GM12878 (cell line): ENCODE results near the gene SCYL1. TPM values are rescaled to one million over a fixed set of nuclear protein-coding genes. Genes with fewer than 3 reads are reported as not detected.
A peak's percentile ranks its signal among the peaks of the same experiment; 100 is the strongest.

Experiments used
- BMI1 ChIP-seq: fragments of 450-650 bp; IDR thresholded peaks from 2 replicates; pipeline ENCODE4 v1.6.1; 2016; ENCODE audit warnings: mild to moderate bottlenecking, moderate library complexity, borderline replicate concordance
- BRCA1 ChIP-seq: IDR thresholded peaks from 2 replicates; pipeline ENCODE4 v1.6.1; 2011; ENCODE audit warnings: low read depth, low read length, improper control_type of control experiment
- CUX1 ChIP-seq: IDR thresholded peaks from 2 replicates; pipeline ENCODE4 v1.6.1; 2012; ENCODE audit warnings: improper control_type of control experiment, low read depth, low read length; ENCODE audit not compliant: insufficient replicate concordance
- E2F4 ChIP-seq: IDR thresholded peaks from 2 replicates; pipeline ENCODE4 v1.6.1; 2012; ENCODE audit warnings: low read depth, low read length, improper control_type of control experiment
- EGR1 ChIP-seq, 2 experiments: IDR thresholded peaks; 1 replicate in 1 of 2; 2 replicates in 1 of 2; pipeline ENCODE4 v1.6.1; 2011 to 2012; ENCODE audit warnings: low read depth in 2 of 2, low read length in 2 of 2, borderline replicate concordance in 1 of 2, mild to moderate bottlenecking in 1 of 2, moderate library complexity in 1 of 2
- HDGF ChIP-seq: fragments of 450-650 bp; IDR thresholded peaks from 2 replicates; pipeline ENCODE4 v1.6.1; 2016; ENCODE audit warnings: antibody characterized with exemption
- IRF3 ChIP-seq: fragments of 450-650 bp; IDR thresholded peaks from 2 replicates; pipeline ENCODE4 v1.6.1; 2014; ENCODE audit warnings: mild to moderate bottlenecking
- IRF4 ChIP-seq: IDR thresholded peaks from 2 replicates; pipeline ENCODE4 v1.6.1; 2011; ENCODE audit warnings: low read depth, low read length
- POLR2AphosphoS2 ChIP-seq: IDR thresholded peaks from 2 replicates; pipeline ENCODE4 v1.6.1; 2011; ENCODE audit warnings: low read depth, mild to moderate bottlenecking, low read length, improper control_type of control experiment, moderate library complexity
- RELB ChIP-seq: fragments of 450-650 bp; IDR thresholded peaks from 2 replicates; pipeline ENCODE4 v1.6.1; 2017; ENCODE audit warnings: low read depth, mild to moderate bottlenecking, moderate library complexity
- SIX5 ChIP-seq: IDR thresholded peaks from 2 replicates; pipeline ENCODE4 v1.6.1; 2011; ENCODE audit warnings: mild to moderate bottlenecking, low read depth, low read length, moderate library complexity; ENCODE audit not compliant: severe bottlenecking
- SMAD1 ChIP-seq: fragments of 450-650 bp; IDR thresholded peaks from 2 replicates; pipeline ENCODE4 v1.6.1; 2018; ENCODE audit warnings: mild to moderate bottlenecking, low read depth; ENCODE audit not compliant: partially characterized antibody
- SMAD5 ChIP-seq: IDR thresholded peaks from 2 replicates; pipeline ENCODE4 v1.6.1; 2016; ENCODE audit warnings: antibody characterized with exemption, low read depth
- SPI1 ChIP-seq: IDR thresholded peaks from 2 replicates; pipeline ENCODE4 v1.6.1; 2011; ENCODE audit warnings: low read depth, mild to moderate bottlenecking, low read length, moderate library complexity, borderline replicate concordance; ENCODE audit not compliant: insufficient read depth
- SRF ChIP-seq, 2 experiments: IDR thresholded peaks; 2 replicates each; pipeline ENCODE4 v1.6.1; 2011; ENCODE audit warnings: low read depth in 2 of 2, low read length in 2 of 2, mild to moderate bottlenecking in 1 of 2, moderate library complexity in 1 of 2
- TAF1 ChIP-seq: IDR thresholded peaks from 2 replicates; pipeline ENCODE4 v1.6.1; 2011; ENCODE audit warnings: mild to moderate bottlenecking, low read depth, low read length, borderline replicate concordance
- TCF3 ChIP-seq: IDR thresholded peaks from 2 replicates; pipeline ENCODE4 v1.6.1; 2012; ENCODE audit warnings: low read depth, mild to moderate bottlenecking, low read length, borderline replicate concordance; ENCODE audit not compliant: insufficient read depth
- ZBED1 ChIP-seq: IDR thresholded peaks from 2 replicates; pipeline ENCODE4 v1.6.1; 2016; ENCODE audit warnings: borderline replicate concordance
- ZZZ3 ChIP-seq: IDR thresholded peaks from 2 replicates; pipeline ENCODE4 v1.6.1; 2011; ENCODE audit warnings: low read depth; ENCODE audit not compliant: control insufficient read depth, insufficient read length
- polyA plus RNA-seq, 11 experiments: library from polyadenylated mRNA; depleted of rRNA in 4 of 11; unstranded in 6 of 11; stranded (reverse) in 5 of 11; fragments of >200 nt; fragmentation: Nextera tagmentation in 4 of 11; fragmentation: Illumina TruSeq in 1 of 11; extraction: Ambion mirVana in 4 of 11; extraction: Trizol in 1 of 11; gene quantifications; 1 replicate in 1 of 11; 2 replicates in 10 of 11; pipeline versions ENCODE4 v1.2.1 to v1.2.3, GENCODE V29; 2011 to 2016; ENCODE audit warnings: inconsistent platforms in 2 of 11, missing spikeins in 2 of 11, low read depth in 1 of 11
- total RNA-seq, 4 experiments: library from RNA; depleted of rRNA in 3 of 4; stranded (reverse); fragments of >200 nt in 3 of 4; fragmentation: Illumina TruSeq in 1 of 4; extraction: Trizol in 1 of 4; gene quantifications; 2 replicates each; pipeline versions ENCODE4 v1.2.1 to v1.2.3, GENCODE V29; 2013 to 2021

Gene SCYL1
- total and polyA plus RNA-seq, 10 of the 15 experiments (the other 5 are each of a cell fraction or from before 2014, with no cell fraction given), result 0.80 to 82.7 (median 51.2) TPM

- no peak for TF ChIP-seq CUX1
- peak; percentile 97 for TF ChIP-seq HDGF
- TF ChIP-seq E2F4, result no peak
- TF ChIP-seq SMAD1, result peak; percentile 6
- peak; percentile 48 to 91; a peak in 3 of 4 replicates for TF ChIP-seq SRF (IDR thresholded peaks at IDR 0.05; ENCODE audit: low read depth in 2 of 2, low read length in 2 of 2)
- TF ChIP-seq TCF3, result no peak
- peak; percentile 99 for TF ChIP-seq RELB
- peak in 1 of 2 experiments; percentile 18; a peak in 2 of 3 replicates for TF ChIP-seq EGR1 (IDR thresholded peaks at IDR 0.05; ENCODE audit: borderline replicate concordance in 1 of 2, low read depth in 2 of 2, low read length in 2 of 2)
- peak; percentile 71 for TF ChIP-seq IRF4
- peak; percentile 81 for TF ChIP-seq TAF1
- no peak for TF ChIP-seq BRCA1
- 0 out of 2 replicates have a peak, but pooled peaks have one; percentile 57 for TF ChIP-seq POLR2AphosphoS2
- TF ChIP-seq SIX5, result peak; percentile 77
- TF ChIP-seq SMAD5, result no peak
- no peak for TF ChIP-seq ZBED1
- TF ChIP-seq IRF3, result peak; percentile 49; the same call in 1 of the 2 replicates
- TF ChIP-seq BMI1, result peak; percentile 29; the same call in 1 of the 2 replicates
- TF ChIP-seq SPI1, result no peak
- no peak for TF ChIP-seq ZZZ3
Measured at GRCh38 chr11:65569973-65570918, 45.4 kb downstream of the SCYL1 start, which contains the start of gene ZNRD2 (continued).
